GM06990 (cell line): ENCODE measurements around the gene RAB37.

Source experiments
- DNase-seq: peaks from one replicate; pipeline ENCODE4 v3.0.0-alpha.2; 2011; ENCODE audit not compliant: insufficient read length; ENCODE audit errors: extremely low read depth
- H3K27me3 ChIP-seq: replicated peaks from 2 replicates; pipeline ENCODE4 v1.6.0; 2011; ENCODE audit warnings: low read length; ENCODE audit not compliant: control insufficient read depth, insufficient read depth
- H3K36me3 ChIP-seq: 2 replicates; pipeline ENCODE4 v1.5.1; 2011; ENCODE audit warnings: low read length; ENCODE audit not compliant: control insufficient read depth, insufficient read depth
- H3K4me3 ChIP-seq: replicated peaks from 2 replicates; pipeline ENCODE4 v1.5.1; 2011; ENCODE audit warnings: low read depth, mild to moderate bottlenecking, control low read depth, low read length
- TF ChIP-seq, protein P1 (sequence below): IDR thresholded peaks from 2 replicates; pipeline ENCODE4 v1.5.1; 2011; ENCODE audit warnings: low read length, control low read depth, mild to moderate bottlenecking, inconsistent platforms; ENCODE audit not compliant: insufficient read depth, poor library complexity, severe bottlenecking

RAB37 gene

DNA sequence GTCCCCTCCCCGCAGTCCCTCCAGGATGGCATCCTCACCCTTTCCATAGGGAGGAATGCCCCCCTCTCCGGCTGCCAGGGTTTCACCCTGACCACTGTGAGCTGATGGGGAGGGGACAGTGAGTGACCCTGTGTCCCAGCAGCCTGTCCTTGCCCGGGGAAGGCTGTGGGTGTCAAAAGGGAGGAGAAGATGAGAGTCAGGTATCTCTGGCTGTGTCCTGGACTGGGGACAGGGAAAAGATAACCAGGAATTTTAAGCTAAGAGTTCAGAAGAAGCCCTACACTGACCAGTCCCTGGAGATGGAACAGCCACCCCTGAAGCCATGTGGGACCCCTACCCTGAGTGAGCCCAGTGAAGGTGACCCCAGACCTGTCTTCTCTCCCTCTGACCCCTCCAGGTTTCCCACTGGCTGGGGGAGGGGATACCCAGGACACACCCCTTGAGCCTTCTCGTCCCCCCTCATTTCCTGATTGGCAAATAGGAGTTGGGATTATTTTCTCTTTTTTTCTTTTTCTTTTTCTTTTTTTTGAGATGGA is 27.8 kb downstream of the RAB37 start:
- TF ChIP-seq, protein P1, sequence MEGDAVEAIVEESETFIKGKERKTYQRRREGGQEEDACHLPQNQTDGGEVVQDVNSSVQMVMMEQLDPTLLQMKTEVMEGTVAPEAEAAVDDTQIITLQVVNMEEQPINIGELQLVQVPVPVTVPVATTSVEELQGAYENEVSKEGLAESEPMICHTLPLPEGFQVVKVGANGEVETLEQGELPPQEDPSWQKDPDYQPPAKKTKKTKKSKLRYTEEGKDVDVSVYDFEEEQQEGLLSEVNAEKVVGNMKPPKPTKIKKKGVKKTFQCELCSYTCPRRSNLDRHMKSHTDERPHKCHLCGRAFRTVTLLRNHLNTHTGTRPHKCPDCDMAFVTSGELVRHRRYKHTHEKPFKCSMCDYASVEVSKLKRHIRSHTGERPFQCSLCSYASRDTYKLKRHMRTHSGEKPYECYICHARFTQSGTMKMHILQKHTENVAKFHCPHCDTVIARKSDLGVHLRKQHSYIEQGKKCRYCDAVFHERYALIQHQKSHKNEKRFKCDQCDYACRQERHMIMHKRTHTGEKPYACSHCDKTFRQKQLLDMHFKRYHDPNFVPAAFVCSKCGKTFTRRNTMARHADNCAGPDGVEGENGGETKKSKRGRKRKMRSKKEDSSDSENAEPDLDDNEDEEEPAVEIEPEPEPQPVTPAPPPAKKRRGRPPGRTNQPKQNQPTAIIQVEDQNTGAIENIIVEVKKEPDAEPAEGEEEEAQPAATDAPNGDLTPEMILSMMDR: no peak
- no peak for DNase-seq
- peaks cover 8% of the 10 kb centered on the region for H3K36me3 ChIP-seq
- no peaks in the 10 kb centered on the region for H3K27me3 ChIP-seq
- no peak overlapping the region for H3K4me3 ChIP-seq

DNA sequence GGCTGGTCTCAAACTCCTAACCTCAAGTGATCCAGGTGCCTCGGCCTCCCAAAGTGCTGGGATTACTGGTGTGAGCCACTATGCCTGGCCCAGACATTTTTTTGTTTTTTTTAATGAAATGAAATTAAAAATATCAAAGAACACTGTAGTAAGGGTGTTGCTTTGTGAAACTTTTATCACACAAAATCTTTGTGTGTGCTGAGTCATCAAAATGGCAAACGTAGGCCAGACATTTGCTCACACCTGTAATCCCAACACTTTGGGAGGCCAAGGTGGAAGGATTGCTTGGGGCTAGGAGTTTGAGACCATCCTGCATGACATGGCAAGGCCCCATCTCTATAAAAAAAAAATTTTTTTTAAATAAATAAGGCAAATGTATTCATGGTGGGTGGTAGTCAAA is 29.4 kb downstream of the RAB37 start:
- TF ChIP-seq, protein P1: no peak

DNA sequence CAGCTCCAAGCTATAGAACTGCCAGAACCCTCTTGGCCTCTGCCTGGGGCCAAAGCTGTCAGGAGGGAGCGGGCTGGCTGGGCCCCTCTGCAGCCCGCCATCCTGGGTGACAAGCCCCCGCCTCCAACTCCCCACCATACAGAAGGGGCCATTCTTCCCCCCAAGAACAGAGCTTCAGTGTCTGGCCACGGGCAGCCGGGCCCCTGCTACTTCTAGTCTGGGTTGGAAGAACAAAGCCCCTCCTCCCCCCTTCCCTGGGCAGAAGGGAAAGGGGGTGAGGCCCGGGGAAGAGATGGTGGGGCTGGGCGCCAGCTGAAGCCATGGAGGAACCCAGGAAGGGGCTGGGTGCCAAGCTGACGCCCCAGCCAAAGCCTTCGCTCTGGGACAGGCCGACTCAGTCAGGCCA is 30.1 kb downstream of the RAB37 start:
- TF ChIP-seq, protein P1: no peak
- peaks cover 19% of the 10 kb centered on the region for H3K36me3 ChIP-seq

More for the DNA sequence above, 29.4 kb downstream of the RAB37 start:
- Histone ChIP-seq H3K36me3 (peaks cover 13% of the 10 kb centered on the region), H3K4me3 (no peak overlapping the region), H3K27me3 (no peaks in the 10 kb centered on the region)
- no peak for DNase-seq

DNA sequence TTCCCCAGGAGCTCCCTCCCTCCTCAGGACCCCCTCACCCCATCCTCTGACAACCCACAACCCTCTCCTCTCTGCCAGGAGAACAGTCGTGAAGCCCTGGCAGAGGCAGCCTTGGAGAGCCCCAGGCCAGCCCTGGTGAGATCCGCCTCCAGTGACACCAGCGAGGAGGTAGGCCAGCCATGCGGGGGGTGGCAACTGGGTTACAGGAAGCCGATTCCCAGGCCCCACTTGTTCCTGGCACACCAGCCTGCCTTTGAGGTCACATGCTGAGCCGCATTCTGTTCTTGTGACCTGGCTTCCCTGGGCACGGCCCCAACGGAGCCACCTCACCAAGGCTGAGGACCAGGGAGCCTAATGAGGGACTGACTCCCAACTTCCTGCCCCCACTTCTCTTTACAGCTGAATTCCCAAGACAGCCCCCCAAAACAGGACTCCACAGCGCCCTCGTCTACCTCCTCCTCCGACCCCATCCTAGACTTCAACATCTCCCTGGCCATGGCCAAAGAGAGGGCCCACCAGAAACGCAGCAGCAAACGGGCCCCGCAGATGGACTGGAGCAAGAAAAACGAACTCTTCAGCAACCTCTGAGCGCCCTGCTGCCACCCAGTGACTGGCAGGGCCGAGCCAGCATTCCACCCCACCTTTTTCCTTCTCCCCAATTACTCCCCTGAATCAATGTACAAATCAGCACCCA is 31.2 kb downstream of the RAB37 start:
- H3K27me3 ChIP-seq: no peaks in the 10 kb centered on the region
- H3K36me3 ChIP-seq: peaks cover 27% of the 10 kb centered on the region
- H3K4me3 ChIP-seq: no peak overlapping the region
- TF ChIP-seq, protein P1: no peak
- no peak for DNase-seq

More for the DNA sequence above, 30.1 kb downstream of the RAB37 start:
- Histone ChIP-seq H3K4me3 (no peak overlapping the region), H3K27me3 (no peaks in the 10 kb centered on the region)
- no peak for DNase-seq

DNA sequence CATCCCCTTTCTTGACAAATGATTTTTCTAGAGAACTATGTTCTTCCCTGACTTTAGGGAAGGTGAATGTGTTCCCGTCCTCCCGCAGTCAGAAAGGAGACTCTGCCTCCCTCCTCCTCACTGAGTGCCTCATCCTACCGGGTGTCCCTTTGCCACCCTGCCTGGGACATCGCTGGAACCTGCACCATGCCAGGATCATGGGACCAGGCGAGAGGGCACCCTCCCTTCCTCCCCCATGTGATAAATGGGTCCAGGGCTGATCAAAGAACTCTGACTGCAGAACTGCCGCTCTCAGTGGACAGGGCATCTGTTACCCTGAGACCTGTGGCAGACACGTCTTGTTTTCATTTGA is 31.7 kb downstream of the RAB37 start:
- Histone ChIP-seq H3K4me3 (no peak overlapping the region), H3K27me3 (no peaks in the 10 kb centered on the region), H3K36me3 (peaks cover 29% of the 10 kb centered on the region)
- TF ChIP-seq, protein P1: no peak
- DNase-seq: no peak

DNA sequence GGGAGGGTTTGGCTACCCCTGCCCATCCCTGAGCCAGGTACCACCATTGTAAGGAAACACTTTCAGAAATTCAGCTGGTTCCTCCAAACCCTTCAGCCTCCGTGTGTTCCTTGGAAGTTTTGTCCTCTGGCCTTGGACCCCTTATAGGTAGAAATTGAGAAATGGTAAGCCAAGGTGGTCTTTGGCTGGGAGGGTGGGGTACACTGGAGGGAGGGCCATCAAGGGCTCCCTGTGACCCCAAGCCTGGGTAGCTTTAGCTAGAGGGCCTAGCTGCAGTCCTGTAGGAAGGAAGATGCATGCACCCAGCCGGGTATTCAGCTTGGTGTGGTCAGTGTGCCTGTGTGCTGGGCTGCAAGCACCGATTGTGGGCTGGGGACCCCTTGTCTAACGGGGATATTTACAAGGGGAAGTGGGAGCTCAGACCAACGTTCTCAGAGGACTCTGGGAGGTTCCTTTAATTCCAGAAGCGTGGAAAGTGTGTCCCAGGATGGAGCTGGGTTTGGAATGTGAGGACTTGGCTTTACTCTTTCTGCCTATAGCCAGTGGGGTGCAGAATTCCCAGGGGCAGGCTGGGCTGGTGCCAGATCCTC is 32.3 kb downstream of the RAB37 start:
- no peak overlapping the region for H3K4me3 ChIP-seq
- no peaks in the 10 kb centered on the region for H3K27me3 ChIP-seq
- no peak for DNase-seq
- peaks cover 30% of the 10 kb centered on the region for H3K36me3 ChIP-seq
- TF ChIP-seq, protein P1: no peak
